GM21723 (cell line): ENCODE data around the gene GALNTL6.

Experiments used
- ATAC-seq: cut with Tn5 transposase; IDR thresholded peaks from one replicate; pipeline ENCODE4 v1.9.1; 2021; ENCODE audit warnings: mild to moderate bottlenecking, moderate library complexity; ENCODE audit not compliant: unreplicated experiment

GALNTL6 gene

DNA sequence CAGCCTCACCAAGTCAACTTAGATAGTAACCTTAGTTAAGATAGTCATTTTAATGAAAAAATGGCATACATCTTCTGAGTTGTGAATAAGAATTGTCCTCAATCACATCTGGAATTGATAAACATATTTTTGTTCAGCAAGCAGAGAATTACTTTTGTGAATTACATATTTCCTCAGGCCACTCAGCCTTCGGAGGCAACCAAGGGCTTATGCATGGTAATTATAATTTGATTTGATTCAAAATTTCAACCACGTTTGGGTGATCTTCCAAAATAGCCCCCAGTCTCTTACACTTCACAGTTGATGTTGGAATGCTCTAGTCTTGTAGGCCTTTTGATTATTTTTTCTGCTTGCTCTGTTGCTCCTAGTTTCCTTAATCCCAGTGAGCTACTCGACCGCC is 63.4 kb downstream of the GALNTL6 start:
- no peak for ATAC-seq

DNA sequence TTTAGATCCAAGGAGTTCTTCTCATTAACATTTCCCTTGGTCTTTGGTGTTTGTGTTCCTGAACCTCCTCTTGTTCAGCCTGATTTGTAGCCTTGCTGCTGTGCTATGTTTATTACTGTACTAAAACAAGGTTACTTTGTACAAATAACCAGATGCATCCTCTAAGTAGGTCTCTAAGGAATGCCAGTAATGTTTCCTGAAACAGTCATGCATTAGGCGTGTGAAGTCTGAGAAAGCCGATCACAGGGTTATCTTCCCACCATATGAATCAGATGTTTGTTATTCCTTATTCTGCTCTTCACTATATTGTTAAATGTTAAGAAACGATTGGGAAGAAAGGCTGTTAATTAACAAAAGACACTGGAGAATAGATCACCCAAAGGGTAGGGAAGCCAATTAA is 66.9 kb downstream of the GALNTL6 start:
- no peak for ATAC-seq

DNA sequence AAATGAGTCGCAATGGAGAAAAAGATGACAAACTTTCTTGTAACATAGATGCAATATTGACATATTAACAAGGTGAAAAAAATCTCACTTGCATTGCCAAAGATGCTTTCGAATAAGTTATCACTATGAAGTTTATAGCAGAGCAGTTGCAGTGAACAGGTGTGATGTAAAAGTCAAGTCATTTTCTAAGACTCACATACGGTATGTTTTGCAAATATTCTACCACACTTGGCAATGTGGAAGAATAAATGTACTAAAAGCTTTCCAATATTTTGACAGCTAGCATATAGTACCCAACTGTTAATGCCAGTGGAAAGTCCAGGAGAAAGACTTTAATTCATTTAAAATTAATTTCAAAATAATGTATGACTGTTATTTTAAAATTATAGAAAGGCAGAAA is 76.5 kb downstream of the GALNTL6 start:
- no peak for ATAC-seq

DNA sequence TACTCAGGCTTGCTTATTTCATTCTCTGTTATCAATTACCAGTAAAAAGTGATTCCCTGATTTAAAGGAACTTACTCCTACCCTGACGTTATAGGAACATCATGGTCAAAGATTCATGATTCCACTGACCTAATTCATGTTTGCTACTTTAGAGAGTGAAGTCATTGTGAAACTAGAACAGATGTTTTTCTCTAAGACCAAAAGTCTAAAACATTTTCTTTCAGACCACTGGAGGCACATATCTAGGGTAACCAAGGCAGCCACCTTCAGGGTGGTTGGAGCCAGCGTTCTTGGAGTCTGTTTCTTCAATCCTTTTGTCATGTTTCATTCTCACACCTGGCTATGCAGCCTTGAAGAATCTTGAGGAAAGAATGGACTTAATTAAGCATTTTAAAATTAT is 77.8 kb downstream of the GALNTL6 start:
- ATAC-seq, result peak; percentile 92

DNA sequence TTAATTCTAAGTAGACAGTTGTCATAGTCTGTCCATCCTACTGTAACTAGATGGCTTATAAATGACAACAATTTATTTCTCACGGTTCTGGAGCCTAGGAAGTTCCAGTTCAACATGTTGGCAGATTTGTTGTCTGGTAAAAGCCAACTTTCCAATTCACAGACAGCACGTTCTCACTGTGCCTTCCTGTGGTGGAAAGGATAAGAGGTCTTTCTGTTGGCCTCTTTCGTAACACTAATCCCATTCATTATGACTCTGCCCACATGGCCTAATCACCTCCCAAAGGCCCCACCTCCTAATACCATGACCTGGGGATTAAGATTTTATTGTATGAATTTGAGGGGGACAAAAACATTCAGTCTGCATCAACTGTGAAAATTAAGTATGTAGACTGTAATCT is 83.2 kb downstream of the GALNTL6 start:
- no peak for ATAC-seq

DNA sequence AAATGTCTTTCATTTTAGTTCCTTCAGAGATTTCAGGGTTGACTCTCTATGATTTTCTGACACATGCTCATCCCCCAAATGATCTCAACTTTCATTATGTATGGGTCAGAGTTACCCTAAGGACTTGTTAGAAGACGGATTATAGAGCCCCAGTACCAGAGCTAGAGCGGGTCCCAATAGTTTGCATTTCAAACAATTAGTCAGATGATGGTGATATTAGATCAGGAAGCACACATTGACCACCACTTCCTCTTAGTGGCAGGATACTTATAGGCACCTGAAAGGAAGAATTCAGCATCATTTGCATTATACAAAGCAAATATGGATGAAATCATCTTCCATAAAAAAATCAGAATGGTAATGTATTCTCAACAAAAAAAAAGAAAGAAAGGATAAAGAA is 106.1 kb downstream of the GALNTL6 start:
- no peak for ATAC-seq

DNA sequence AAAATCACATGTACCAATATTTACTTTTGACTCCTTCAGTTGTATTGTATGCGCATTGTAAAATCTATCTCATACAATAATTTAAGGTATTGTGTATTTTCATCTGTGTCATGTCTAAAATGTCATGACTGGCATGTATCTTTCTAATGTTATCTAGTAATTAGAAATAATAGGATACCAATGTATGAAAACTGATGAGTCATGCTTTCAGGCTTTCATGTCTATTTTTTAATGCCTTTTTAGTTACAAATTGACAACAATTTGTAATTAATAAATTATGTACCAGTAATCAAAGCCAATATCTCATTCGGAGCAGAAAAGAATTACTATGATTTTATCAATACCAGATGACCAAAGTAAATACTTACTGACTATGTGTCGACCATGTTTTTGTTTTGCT is 107.7 kb downstream of the GALNTL6 start:
- ATAC-seq, result no peak

DNA sequence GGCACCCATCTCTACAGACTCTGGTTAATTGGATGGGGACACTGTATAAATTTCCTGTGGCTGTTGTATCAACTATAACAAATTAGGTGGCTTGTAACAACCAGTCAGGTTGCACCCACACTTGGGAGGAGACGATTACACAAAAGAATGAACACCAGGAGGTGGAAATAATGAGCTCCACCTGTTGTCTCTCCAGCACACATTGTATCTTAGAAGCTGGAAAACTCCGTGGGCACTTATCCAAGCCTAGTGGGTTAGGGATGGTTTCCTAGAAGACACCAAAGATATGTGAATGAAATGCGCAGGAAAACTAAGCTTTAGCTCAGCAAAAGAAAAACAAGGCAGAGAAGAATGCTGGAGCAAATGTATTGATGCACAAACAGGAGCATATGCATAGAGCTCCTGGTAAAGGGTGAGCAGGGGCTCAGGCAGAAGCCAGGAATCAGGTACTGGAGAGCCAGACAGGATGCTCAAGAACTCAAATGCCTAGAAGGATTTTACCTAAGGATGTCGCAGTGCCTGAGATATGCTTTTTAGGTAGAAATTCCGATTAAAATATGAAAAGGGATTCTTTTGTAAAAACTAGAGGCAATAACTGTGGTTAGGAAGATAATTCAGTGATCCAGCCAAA is 111.7 kb downstream of the GALNTL6 start:
- ATAC-seq, result no peak

DNA sequence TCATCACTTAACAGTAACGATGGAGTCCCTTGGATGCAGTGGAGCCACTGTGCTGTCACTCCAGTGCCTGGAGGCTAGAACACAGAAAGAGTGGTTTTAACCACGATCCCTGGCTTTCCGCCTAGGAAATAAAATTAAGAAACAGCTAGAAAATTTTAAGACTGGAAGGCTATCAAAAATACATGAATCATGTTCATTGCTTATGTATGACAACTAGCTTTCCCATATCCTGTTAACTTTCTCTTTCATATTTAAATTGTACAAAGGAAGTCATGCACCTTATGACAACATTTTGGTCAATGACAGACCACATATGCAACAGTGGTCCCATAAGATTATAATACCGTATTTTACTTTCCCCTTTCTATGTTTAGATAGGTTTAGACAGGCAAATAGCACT is 115.1 kb downstream of the GALNTL6 start:
- no peak for ATAC-seq

DNA sequence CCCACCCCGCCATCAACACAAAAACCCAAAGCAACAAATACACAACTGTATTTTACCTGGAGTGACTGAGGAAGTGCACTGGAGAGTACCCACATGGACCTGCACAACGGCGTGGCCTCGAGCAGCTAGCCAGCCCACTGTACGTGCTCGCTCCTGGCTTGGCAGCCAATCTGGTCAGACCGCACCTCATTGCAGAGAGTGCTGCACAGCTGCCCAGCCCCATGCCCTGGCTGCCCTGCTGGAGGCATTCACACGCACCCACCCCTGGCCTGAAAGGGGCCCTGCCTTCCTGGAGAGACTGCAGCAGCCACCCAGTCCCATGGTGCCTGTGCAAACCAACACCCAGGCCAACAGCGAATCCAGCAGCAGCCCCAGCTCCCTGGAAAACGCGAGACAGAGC is 116.3 kb downstream of the GALNTL6 start:
- ATAC-seq, result no peak

DNA sequence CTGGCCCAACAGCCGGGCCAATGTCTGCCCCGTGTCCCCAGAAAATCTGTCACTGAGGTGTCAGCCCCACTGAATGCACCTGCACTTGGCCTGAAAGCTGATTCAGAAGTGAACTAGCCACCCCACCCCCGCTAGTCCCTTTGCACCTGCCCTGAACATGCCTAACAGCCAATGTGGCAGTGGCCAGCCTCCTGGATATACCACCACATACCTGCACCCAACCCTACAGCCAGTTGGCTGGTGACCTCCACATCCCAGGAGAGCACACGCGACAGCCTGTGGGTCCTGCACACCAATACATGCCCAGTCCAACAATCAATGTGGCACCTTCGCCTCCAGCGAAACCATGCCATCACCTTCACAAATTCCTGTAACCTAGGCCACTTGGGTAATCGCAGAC is 116.7 kb downstream of the GALNTL6 start:
- no peak for ATAC-seq

DNA sequence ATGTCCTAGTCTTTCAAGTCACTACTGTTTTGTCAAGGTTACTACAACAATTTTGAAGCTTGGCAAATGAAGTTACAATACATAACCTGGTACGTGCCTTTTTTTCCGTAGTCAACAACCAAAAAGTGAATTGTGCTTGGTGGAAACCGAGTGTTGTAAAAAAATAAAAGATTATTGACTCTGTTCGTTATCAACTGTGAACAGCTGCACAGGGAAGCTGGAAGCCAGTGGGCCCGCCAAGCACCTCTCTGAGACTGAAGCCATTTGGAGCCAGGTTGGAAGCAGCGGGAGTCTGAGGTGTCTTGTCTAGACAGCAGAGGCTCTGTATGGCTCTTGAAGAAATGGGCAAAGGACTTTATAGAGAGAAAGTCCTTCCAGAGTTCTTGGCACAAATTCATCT is 119.0 kb downstream of the GALNTL6 start:
- ATAC-seq, result no peak

DNA sequence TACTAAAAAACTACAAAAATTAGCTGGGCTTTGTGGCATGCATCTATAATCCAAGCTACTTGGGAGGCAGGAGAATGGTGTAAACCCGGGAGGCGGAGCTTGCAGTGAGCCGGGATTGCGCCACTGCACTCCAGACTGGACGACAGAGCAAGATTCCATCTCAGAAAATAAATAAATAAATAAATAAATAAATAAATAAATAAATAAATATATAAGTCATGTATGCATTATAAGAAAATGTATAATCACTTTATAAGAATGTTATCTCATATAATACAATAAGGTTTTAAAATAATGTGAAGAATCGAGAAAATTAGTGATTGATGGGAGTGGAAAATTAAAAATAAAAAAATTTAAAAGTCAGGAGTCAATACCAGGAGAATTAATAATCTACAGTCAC is 127.5 kb downstream of the GALNTL6 start:
- ATAC-seq, result no peak

DNA sequence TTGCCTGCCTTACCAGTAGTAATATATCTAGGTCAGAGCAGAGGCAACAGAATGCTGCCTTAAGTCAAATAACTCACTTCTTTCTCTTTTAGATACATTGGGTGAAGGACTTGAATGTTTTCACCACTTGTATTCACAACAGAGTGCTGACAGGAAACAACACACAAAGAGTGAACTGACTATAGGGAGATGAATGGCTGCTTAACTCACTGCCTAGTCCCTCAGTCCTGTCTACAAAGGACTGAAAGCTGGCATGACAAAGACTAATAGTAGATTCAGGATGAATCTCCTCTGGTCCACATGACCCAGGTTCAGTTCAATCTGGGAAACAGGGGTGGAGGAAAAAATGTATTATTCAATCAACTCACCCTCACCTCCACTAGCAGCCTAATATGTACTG is 134.2 kb downstream of the GALNTL6 start:
- no peak for ATAC-seq

DNA sequence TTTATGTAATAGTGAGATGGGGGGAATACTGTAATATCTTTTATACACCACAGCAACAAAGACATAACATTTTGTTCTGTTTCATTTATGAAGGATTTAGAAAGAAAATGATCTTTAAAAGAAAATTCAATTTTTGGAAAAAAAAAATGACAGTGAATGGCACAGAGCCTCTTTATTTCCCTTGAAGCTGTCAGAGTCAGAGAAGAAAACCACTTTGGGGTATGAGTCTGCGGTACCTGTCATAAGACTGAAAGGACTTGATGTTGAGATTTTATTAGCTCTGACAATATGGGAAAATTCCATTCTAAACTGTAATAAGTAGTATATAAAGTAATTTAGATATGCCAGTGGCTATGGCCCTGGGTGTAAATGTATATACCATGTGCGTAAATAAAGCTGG is 134.8 kb downstream of the GALNTL6 start:
- ATAC-seq, result no peak

DNA sequence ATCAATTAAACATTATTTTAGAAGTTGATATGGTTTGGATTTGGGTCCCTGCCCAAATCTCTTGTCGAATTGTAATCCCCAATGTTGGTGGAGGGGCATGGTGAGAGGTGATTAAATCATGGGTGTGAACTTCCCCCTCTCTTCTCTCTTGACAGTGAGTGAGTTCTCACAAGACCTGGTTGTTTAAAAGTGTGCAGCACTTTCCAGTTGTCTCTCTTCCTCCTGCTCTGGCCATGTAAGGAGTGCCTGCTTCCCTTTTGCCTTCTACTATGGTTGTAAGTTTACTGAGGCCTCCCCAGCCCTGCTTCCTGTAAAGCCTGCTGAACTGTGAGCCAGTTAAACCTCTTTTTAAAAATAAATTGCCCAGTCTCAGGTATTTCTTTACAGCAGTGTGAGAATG is 141.4 kb downstream of the GALNTL6 start:
- no peak for ATAC-seq

DNA sequence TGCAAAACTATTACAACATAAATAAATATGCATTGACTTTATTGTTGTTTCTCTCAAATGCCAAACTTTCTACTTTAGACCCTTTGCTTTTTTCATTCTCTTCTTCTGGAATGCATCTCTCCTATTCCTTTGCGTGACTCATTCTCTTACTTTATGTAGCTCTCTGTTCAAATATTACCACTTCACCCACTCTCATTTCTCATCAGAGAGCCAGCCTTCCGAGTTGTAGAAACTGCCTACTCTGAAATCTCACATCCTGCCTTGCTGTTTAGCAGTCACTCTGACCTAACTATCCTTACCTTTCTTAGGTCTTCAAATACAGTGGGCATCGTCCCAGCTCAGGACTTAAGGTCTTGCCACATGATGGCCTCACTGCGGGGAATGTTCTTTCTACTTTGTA is 143.5 kb downstream of the GALNTL6 start:
- ATAC-seq, result no peak

DNA sequence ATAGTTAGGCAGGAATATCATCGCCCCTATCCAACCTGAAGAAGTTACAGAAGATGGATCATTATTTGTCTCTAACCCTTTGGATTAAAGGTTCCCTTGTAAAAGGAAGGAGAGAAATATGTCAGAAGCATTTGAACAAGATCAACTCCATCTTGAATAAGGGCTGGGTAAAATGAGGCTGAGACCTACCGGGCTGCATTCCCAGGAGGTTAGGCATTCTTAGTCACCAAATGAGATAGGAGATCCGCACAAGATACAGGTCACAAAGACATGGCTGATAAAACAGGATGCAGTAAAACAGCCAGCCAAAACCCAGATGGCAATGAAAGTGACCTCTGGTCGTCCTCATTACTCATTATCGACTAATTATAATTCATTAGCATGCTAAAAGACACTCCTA is 148.9 kb downstream of the GALNTL6 start:
- ATAC-seq, result no peak

DNA sequence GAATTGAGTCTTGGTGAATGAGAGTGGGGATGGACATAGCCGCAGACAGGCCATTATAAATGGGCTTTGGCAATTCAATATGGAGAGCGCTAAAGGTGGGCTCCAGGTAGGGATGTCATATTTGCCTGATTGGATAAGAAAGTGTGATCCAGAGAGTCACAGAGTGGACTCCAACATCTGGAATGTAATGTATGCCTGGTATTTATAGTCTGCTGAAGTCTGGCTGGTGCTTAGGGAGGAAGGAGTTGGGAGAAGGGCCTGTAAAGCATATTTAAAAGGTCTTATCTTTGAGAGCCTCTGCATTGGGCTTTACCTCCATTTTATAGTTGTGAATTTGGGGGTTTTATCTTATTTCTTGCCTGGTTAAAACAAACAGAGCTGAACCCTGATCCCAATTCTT is 153.2 kb downstream of the GALNTL6 start:
- ATAC-seq, result no peak

DNA sequence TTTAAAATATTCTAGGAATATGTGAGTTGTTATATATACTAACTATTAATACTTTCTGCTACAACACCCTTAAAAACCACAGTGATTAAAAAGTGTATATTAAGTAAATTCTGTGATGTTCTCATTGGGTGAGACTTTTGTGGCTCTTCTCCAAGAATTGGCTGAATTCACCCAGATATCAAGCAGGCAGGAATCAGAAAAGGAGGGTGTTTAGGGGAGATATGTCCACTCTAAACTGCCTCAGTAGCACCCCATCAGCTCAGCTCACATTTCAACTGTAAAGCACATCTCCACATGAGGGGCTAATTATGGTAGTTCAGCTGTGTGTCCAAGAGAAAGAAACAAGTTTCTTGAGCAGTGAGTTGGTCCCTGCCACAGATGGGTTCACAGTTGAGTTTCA is 165.0 kb downstream of the GALNTL6 start:
- no peak for ATAC-seq

DNA sequence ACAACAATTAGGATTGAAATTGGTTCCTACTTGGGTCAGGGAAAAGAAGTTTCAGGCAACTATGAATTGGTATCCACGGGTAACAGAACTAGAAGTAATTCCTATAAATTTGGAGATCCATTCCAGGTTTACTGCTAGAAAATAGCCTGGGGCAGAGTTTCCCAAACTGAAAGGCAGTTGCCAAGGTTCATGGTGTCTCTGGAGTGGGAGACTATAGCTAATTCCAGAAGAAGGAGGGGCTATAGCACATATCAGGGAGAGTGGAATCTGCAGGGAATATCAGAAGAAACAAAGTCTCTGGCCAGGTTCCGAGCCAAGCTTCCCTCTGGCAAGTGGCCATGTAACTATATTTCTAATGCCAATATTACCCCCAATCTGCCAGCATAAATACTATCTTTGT is 166.3 kb downstream of the GALNTL6 start:
- no peak for ATAC-seq

DNA sequence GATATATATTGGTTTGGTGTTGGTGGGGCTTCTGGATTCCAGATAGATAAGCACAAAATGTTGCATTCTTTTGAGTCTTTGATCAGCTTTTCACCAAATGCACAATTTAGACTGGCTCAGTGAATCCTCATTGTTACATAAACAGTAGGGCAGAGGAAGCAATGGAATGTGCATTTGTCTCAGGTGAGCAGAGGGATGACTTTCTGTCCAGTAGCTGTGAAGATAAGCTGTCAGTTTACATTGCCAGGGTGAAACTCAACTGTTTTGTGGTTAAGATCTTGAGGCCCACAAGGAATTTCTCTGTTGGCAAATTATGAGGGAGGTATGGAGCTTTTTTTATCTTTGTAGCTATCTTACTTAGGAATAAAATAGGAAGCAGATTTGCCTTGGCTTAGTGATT is 168.0 kb downstream of the GALNTL6 start:
- ATAC-seq, result no peak

DNA sequence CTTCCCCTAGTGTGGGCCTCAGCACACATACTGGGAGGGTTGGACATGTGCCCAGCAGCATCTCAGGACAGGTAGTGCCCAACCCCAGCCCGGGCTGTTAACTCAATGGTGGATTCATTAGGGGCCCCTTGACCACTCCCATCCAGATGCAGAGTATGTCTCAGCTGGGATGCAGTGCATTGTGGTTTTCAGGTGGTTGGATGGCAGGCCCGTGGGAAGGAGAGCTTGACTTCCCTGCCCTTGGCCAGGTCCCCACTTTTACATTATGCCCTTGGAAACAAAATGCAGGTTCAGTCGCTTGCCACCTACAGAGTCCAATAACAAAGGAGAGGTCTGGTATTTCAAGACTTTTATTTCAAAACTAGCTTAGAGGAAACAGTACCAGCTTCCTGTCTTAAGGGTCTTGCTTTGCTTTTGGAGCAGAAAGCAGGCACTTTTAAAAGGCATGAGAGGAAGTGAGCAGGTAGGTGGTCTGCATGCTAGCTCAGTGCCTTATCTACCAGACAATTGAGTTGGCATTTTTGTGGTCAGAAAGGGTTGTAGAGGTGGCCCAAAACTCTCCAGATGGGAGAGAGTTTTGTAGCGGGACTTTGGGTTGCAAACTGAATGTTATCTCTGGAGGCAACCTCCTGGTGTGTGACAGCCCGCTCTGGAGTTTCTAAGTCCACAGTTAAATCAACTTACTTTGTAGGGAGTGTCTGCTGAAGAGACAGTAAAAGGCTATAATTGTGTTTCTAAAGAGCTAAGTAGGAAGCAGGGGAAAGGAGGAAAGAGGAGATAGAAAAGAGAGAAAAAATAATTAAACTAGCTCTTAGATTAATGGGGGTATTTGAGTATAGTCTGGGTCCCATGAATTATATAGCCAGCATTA is 171.0 kb downstream of the GALNTL6 start:
- ATAC-seq, result no peak
